Stimulated activated CD4-positive, alpha-beta T cell treated with anti-CD3 and anti-CD28 coated beads, Interleukin-1b, Interleukin-23, amount 100 ng/mL, for 1 hour (primary cell): ENCODE measurements around the gene SMARCA2.

Experiments used
- DNase-seq, 2 donors: peaks; one replicate each; pipeline ENCODE4 v3.0.0-alpha.2; 2020; ENCODE audit warnings: low read depth in 2 of 2

Gene SMARCA2

DNA sequence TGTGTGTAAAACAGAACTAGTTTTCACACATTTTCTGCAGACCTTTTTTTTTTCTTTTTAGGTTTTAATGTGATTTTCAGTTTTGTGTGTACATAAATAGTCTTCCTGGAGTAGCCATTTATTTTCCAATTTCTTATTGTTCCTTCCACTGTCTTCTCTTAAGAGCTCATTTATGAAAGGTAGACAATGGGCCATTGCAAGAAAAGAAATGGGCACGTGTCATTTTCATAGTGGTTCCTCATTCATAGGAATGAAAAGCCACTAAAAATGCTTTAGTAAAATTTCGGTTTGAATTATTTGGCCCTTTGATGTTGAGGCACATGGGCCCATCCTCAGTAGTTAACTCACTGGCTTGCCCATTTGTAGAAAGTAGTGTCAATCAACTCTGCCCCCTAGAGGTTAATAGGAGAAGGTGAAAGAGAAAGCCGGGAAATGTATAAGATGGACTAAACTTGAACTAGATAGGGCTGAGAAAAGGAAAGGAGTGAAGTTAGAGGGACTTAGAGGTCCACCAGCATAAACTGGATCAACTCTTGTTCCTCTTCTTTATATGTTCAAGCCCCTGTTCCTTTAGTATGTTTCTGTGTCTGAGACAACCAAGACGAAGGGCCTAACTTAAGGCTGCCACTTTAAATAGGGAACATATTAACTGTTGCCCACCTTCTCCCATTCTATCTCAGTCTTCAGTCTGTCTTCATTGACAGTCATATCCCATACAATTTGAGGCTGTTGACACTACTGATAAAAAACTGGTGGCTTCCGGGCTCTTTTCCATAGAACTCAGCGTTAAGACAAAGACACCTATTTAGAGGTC lies 72.6 kb downstream of the SMARCA2 start:
- DNase-seq: no peak

GRCh38 chr9:2093920-2094597 lies 78.9 kb downstream of the SMARCA2 start:
- DNase-seq: no peak

DNA sequence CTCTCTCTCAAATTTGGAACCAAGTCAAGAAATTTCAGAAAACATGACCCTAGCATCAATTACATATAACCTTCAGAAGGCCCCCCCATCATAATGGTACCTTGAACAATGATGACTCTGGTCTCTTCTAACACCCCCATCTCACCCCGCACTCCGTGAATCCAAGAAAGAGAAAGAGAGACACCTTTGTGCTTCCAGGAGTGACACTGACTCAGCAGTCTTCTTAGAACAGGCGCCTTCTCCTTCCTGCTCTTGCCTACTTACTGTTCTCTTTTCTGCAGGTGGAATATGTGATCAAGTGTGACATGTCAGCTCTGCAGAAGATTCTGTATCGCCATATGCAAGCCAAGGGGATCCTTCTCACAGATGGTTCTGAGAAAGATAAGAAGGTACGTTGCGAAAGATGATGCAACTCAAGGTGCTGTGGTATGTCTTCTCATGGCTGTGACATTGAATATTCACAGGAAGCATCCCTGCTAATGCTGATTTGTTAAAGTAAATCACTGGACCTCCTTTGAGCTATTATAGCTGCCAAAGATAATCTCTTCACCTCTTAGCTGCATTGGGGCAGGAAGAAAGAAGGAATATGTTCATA lies 81.3 kb downstream of the SMARCA2 start:
- no peak for DNase-seq

- no peak for DNase-seq
Observed at GRCh38 chr9:2106666-2107065, 91.5 kb downstream of the SMARCA2 start.

DNA sequence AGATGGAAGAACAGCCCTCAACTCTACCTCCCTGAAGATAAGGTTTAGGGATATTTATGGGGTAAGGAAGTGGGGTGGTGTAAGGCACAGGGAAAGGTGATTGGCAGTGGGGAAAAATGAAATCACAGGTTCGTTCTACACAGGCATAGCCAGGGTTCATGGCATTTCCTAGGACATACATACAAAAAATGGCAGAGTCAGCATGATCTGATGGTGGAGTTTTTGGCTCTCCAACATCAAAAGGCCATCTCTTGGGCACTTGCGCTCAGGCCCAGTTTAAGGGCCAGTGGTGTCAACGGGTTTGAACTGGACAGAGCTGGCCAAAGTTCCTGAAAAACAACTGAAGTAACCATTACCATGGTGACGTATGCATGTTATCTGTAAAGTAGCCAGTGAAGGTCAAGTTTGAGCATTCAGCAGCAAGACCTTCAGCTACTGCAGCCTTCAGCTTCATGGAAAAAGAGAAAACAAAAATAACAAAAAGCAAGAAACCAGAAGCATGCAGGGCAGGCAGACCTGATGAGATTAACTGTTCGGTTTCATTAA lies 92.8 kb downstream of the SMARCA2 start:
- no peak for DNase-seq

GRCh38 chr9:2109069-2109650 lies 94.0 kb downstream of the SMARCA2 start:
- DNase-seq: no peak

GRCh38 chr9:2110036-2110435 lies 94.9 kb downstream of the SMARCA2 start:
- no peak for DNase-seq

DNA sequence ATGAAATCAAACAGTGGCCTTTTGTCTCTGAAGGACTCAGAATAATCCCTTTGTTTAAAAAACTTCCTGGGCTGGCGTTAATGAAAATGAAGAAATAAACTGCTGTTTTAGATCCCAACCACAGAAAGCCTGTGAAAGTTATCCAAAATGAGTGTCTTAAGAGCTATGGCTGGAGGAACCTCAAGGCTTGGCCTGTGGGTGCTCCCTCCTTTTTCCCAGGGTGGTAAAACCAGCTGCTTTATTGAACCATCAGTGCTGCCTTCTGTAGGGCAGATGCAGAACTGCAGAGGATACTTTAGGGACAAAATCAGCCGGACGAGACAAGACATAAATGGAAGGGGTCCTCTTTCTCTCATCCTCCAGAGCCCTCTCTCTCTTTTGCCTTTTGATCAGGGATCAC lies 100.9 kb downstream of the SMARCA2 start:
- DNase-seq: no peak

DNA sequence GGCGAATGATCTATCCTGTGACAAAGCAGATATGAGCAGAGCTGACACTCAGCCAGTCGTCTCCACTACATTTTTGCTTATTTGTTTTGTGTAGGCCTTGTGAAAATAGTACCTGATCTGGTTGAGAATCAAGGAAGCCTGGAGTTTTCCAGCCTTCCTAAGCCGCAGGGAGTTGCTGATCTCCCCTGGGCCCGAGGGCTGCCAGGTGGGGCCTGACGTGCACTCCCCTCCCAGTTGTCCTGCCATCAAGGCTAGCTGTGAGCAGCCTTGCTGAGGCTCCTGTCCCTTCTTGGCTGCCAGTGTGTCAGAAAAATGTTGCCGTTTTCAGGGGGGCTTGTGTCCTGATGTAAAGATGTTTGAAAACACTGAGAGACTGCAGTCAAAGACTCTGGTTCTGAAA lies 102.4 kb downstream of the SMARCA2 start:
- DNase-seq: no peak

DNA sequence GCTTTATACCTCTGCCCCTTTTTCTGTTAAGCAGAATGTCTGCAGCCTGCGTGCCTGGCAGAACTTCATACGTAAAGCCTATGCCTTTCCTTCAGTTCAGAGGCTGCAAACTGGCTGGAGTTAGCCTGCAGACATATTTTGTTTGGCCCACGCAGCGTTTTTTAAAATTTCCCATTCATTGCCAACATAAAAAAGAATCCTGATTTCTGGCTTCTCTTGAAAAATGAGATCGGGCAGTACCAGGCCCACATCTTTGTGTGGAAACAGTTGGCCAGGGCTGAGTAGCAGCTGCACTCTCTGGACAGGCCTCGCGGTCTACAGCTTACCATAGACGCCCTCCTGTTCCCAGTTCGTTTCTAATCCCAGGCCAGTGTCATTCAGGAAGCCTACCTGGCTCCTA lies 104.4 kb downstream of the SMARCA2 start:
- no peak for DNase-seq

DNA sequence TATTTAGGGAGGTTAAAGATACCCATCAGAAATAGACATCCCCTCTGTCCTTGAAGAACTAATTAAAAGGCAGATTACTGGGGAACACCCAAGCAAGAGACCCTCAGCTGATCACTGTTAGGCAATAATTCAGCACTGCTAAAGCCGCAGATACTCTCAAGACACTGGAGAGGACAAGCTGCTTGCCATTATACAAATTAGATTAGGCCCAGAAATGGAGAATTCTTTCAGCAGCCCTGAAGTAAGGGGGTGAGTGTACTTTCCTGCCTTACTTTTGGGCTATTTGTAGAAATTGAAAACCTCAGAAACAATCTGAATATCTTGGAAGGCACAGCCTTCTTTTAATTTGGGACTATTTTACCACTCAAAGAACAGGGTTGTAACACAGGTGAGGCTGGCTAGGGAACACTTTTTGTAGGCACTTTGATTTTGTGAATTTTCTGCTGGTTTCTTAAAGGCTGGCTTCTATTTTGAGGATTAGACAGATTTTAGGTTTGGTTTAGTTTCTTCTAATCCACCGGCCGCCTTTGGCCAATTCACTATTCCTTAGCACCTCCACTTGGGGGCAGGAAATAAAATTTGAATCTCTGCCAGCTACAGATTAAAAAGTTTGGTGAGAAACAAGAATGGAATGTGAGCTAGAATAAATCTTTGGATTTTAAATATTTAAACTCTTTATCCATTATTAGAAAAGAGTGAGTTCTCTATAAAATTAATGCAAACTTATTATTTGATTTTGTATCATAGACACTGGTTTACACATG lies 106.0 kb downstream of the SMARCA2 start:
- no peak for DNase-seq

GRCh38 chr9:2122299-2122698 lies 107.2 kb downstream of the SMARCA2 start:
- DNase-seq: no peak

DNA sequence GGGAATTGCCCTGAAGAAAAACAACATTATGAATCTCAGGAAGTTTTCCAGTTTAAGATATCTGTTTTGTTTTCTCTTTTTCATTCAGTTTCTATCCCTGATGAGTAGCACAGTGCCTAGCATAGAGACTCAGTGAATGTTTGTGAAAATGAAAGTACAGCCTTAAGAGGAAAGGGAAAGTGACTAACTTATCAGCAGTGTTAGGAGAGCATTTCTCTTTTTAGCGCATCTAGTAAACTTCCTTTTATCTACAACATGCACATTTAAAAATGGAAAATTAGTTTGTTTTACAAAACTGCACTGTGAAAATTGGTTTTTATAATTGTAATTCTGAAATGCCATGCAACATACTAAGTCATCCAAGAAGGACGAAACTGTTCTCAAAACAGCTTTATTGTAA lies 110.8 kb downstream of the SMARCA2 start:
- DNase-seq: no peak

- DNase-seq: no peak
Observed at GRCh38 chr9:2126331-2126803, 111.2 kb downstream of the SMARCA2 start.

DNA sequence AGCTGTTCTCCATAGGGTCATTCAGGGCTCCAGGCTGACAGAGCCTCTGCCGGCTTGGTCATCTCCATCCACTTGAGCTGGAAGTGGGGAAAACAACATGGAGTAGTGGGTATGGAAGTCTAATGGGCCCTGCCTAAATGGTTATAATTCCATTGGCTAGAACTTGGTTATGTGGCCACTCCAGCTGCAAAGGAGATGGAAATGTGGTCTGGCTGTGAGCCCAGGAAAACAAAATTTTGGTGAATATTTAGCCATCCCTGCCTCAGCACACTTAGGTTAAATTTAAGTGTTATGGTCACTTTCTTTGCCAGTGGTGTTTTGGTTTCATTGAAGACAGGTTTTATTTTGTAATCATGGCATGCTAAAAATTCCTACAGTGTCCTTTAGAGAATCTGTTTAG lies 112.3 kb downstream of the SMARCA2 start:
- no peak for DNase-seq

DNA sequence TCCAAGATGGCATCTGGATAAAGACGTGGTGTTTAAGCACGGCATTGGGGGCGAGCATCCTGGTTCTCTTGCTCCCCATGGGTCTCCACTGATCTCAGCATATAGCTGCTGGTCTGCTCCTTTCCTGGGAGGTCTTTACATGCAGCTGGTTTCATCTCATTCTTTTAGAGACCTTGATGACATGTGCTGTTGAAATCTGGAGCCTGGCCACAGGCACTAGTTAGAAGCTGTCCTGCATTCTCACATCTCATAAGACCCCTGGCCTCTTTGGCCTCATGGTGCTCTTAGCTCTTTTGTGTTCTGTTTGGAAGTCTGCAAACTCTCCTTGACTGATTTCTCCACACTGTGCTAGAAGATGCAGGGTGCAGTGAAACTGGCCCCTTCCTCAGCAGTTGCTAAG lies 113.0 kb downstream of the SMARCA2 start:
- no peak for DNase-seq

GRCh38 chr9:2128618-2129017 lies 113.5 kb downstream of the SMARCA2 start:
- no peak for DNase-seq

DNA sequence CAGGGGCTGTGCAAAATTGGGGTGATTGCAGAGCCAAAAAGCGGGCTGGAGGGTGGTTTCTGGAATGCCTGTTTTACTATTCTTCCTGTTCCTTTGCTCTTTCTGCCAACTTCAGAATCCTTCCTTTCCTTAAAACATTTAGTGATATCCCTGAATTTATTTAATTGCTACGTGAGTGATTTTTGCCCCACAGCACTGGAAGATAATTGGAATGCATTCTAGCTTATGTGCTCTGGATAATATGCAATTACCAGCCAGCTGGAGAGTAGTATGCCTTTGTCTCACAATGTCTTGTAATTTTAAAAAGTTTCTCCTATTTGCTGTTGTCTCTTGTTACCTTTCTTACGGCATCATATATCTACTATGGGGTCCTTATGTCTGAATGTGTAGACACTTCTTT lies 115.8 kb downstream of the SMARCA2 start:
- DNase-seq: no peak

- DNase-seq: no peak
Observed at GRCh38 chr9:2132484-2133082, 117.4 kb downstream of the SMARCA2 start.

DNA sequence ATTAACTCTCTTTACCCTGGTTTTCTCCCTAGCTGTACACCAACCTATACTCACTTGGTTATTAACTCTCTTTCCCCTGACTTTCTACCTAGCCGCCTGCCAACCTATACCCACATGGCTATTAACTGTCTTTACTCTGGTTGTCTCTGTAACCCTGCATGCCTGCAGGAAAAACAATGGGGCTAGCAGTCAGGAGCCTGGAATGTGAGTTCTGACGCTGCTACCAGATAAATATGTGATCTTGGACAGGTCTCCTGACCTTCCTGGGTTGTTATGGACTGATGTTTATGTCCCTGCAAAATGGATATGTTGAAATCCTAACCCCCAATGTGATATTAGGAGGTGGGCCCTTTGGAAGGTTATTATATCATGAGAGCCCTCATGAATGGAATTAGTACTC lies 119.2 kb downstream of the SMARCA2 start:
- no peak for DNase-seq

DNA sequence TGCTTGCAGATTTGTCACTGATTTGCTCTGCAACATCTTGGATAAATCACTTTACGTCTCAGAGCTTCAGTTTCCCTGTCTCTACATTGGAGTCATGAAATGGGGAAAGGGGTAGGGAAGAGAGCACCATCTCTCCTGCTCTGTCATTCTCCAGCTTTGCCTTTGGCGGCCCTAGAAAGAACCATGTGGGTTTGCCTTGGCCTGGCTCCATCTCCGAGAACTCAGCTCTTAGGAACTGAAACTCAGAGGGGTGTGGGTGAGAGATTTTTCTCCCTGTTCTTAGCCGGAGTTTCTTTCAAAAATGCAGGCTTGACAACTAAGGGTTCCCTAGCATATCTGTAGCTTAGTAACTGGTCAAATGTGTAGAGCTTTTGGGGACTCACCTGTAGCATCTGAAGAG lies 123.5 kb downstream of the SMARCA2 start:
- DNase-seq: no peak
